OCI-LY7 (cell line): ENCODE measurements around the gene ERI3. TPM values are rescaled to one million over a fixed set of nuclear protein-coding genes. Genes with fewer than 3 reads are reported as not detected.

ENCODE experiments used
- BruUV-seq: library from RNA; stranded (reverse); fragments of 400-500 nt; replicated peaks from 2 replicates; lab custom pipeline; 2021; lab: Mats Ljungman, UMichigan
- CTCF ChIA-PET: fragments of 300-600 bp; sonication (Branson Sonifier 250); formaldehyde crosslinking; loops from one replicate; lab custom pipeline; 2022; ENCODE audit warnings: antibody characterized with exemption; ENCODE audit not compliant: unreplicated experiment; lab: Charles Lee
- POLR2A ChIA-PET: fragments of 300-600 bp; sonication (Branson Sonifier 250); formaldehyde crosslinking; loops from one replicate; lab custom pipeline; 2022; ENCODE audit warnings: antibody characterized with exemption; lab: Charles Lee
- DNase-seq: peaks from one replicate; pipeline ENCODE4 v3.0.0-alpha.2; 2015; ENCODE audit warnings: low spot score
- H2AFZ ChIP-seq: fragments of 200-600 bp; sonication (generic), shearing (Covaris generic); 2 replicates; pipeline ENCODE4 v1.6.1; 2014; ENCODE audit warnings: mild to moderate bottlenecking, antibody characterized with exemption, low read length, moderate library complexity
- H3K27ac ChIP-seq: fragments of 200-600 bp; sonication (generic); 2 replicates; pipeline ENCODE4 v1.5.1; 2014; ENCODE audit warnings: mixed run types, low read depth, mild to moderate bottlenecking, moderate library complexity, low read length, inconsistent platforms; ENCODE audit not compliant: poor library complexity, severe bottlenecking
- H3K36me3 ChIP-seq: fragments of 200-600 bp; sonication (generic); 2 replicates; pipeline ENCODE4 v1.6.1; 2014; ENCODE audit warnings: mild to moderate bottlenecking, antibody characterized with exemption, low read length, moderate library complexity, mixed read lengths; ENCODE audit not compliant: insufficient read depth
- H3K4me1 ChIP-seq: fragments of 200-600 bp; sonication (generic); 2 replicates; pipeline ENCODE4 v1.5.1; 2014; ENCODE audit warnings: mild to moderate bottlenecking, low read length; ENCODE audit not compliant: insufficient read depth, poor library complexity, severe bottlenecking
- H3K4me2 ChIP-seq: fragments of 200-600 bp; sonication (generic); 2 replicates; pipeline ENCODE4 v1.6.1; 2014; ENCODE audit warnings: mild to moderate bottlenecking, low read length
- H3K4me3 ChIP-seq: fragments of 200-600 bp; sonication (generic); 2 replicates; pipeline ENCODE4 v1.5.1; 2014; ENCODE audit warnings: mild to moderate bottlenecking, low read depth, low read length; ENCODE audit not compliant: poor library complexity, severe bottlenecking
- H3K79me2 ChIP-seq: fragments of 200-600 bp; sonication (generic); 2 replicates; pipeline ENCODE4 v1.6.1; 2016; ENCODE audit warnings: low read depth, mild to moderate bottlenecking, low read length, moderate library complexity, mixed read lengths; ENCODE audit not compliant: insufficient read depth
- H3K9me2 ChIP-seq: fragments of 200-600 bp; sonication (generic); 2 replicates; pipeline ENCODE4 v1.6.1; 2016; ENCODE audit warnings: mild to moderate bottlenecking, low read length, mixed read lengths; ENCODE audit not compliant: insufficient read depth
- H3K9me3 ChIP-seq: fragments of 200-600 bp; sonication (generic); 2 replicates; pipeline ENCODE4 v1.6.1; 2014; ENCODE audit warnings: mild to moderate bottlenecking, mixed run types, low read length, mixed read lengths
- H4K20me1 ChIP-seq: fragments of 200-600 bp; sonication (generic); 2 replicates; pipeline ENCODE4 v1.6.1; 2014; ENCODE audit warnings: mild to moderate bottlenecking, antibody characterized with exemption, low read length, moderate library complexity, mixed read lengths; ENCODE audit not compliant: insufficient read depth
- EZH2phosphoT487 ChIP-seq: fragments of 200-600 bp; sonication (generic); IDR thresholded peaks from 2 replicates; pipeline ENCODE4 v1.6.1; 2018; ENCODE audit warnings: low read depth, borderline replicate concordance, mild to moderate bottlenecking, mixed run types, antibody characterized with exemption, low read length, moderate library complexity, mixed read lengths
- intact Hi-C: fragments of 100-400 bp; cut with micrococcal nuclease; formaldehyde crosslinking; loops from one replicate; pipeline ENCODE4 v1.10.0; 2022; ENCODE audit not compliant: unreplicated experiment
- total RNA-seq, 2 experiments: library from RNA; depleted of rRNA in 1 of 2; stranded (reverse); fragments of >200 nt in 1 of 2; shearing (Covaris generic) in 1 of 2; gene quantifications; 2 replicates each; pipeline ENCODE4 v1.2.3, GENCODE V29; 2014 to 2022
- TF ChIP-seq, protein P1 (sequence below): fragments of 200-600 bp; sonication (generic); conservative IDR thresholded peaks from 2 replicates; pipeline ENCODE4 v1.5.1; 2014; ENCODE audit warnings: mild to moderate bottlenecking, antibody characterized with exemption, low read length, moderate library complexity, mixed read lengths

Gene ERI3
- total RNA-seq, 2 experiments from 2014 or later = 46.5 to 47.4 TPM

DNA sequence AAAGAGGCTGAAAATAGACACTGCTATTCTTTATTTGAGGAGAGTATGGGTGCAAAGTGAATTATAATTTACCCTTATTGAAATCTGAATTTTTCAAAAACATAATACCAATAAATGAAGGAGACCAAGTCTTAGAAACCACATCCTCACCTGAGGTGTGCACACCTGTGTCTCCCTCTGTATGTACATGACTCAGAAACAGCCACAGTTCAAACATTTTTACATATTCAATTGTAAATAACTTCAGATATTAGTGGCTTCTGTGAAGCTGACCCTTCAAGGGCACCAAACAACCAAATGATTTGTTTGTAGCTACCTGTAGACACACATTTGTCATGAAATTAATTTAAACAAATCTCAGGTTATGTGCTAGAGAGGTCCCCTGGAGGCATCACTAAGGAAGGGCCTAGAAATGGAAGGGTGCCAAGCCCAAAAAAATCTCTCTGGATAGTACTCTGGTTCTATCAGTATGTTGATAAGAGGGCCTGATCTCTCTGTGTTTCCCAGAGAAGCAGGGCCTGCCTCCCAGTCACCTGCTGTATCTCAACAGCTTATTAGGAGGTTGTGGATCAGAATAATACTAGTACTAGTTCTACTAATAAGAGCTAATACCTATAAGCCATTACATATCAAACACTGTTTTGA lies 28.1 kb downstream of the ERI3 start:
- Histone ChIP-seq H3K27ac (no peak overlapping the region), H3K9me3 (no peaks in the 10 kb centered on the region), H3K36me3 (peaks cover 2% of the 10 kb centered on the region; the same call in 1 of the 2 replicates), H3K9me2 (no peaks in the 10 kb centered on the region), H4K20me1 (no peaks in the 10 kb centered on the region), H3K4me2 (no peak overlapping the region), H3K79me2 (no peaks in the 10 kb centered on the region), H3K4me1 (no peaks in the 10 kb centered on the region), H2AFZ (no peak overlapping the region), H3K4me3 (no peak overlapping the region)
- TF ChIP-seq, protein P1, sequence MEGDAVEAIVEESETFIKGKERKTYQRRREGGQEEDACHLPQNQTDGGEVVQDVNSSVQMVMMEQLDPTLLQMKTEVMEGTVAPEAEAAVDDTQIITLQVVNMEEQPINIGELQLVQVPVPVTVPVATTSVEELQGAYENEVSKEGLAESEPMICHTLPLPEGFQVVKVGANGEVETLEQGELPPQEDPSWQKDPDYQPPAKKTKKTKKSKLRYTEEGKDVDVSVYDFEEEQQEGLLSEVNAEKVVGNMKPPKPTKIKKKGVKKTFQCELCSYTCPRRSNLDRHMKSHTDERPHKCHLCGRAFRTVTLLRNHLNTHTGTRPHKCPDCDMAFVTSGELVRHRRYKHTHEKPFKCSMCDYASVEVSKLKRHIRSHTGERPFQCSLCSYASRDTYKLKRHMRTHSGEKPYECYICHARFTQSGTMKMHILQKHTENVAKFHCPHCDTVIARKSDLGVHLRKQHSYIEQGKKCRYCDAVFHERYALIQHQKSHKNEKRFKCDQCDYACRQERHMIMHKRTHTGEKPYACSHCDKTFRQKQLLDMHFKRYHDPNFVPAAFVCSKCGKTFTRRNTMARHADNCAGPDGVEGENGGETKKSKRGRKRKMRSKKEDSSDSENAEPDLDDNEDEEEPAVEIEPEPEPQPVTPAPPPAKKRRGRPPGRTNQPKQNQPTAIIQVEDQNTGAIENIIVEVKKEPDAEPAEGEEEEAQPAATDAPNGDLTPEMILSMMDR = no peak
- TF ChIP-seq EZH2phosphoT487 = no peak
- no peak for DNase-seq
- CTCF ChIA-PET = no interaction called here
- POLR2A ChIA-PET = no interaction called here
- BruUV-seq = no TSS peak
- intact Hi-C loops = no loop called here

DNA sequence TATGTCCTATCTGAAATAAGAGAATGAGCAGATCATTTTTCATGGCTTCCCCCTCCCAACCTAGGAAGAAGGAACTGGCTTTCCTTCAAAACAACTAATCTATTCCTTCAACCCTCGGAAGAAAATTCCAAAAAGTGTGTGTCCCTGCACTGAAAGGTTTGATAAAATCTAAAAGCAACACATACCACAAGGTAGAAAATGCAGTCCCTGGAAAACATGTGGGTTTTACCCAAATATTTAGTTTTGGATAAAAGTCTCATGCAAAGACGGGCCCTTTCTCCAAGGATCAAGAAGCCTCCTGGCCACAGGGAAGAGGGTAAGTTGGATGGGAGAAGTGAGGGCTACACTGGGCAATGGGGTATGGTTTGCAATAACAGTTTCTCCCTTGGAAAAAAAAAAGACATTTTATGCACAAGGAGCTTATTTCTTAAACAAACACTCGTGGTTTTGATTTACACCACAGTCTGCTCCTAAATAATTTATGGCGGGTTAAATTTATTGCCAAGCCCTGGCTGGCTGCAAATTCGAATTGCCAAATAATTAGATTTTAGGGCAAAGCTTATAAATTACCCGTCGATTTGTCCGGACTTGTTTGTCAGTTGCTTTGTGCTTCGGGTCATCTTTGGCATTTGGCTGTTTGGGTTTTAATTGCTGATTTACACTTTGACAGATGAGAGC lies 28.9 kb downstream of the ERI3 start:
- H3K4me2 ChIP-seq = no peak overlapping the region
- intact Hi-C loops = no loop called here
- H3K4me3 ChIP-seq = no peak overlapping the region
- H2AFZ ChIP-seq = no peak overlapping the region
- no peaks in the 10 kb centered on the region for H3K79me2 ChIP-seq
- H3K4me1 ChIP-seq = no peaks in the 10 kb centered on the region
- no peaks in the 10 kb centered on the region for H3K9me3 ChIP-seq
- no peaks in the 10 kb centered on the region for H4K20me1 ChIP-seq
- ChIA-PET POLR2A (no interaction called here), CTCF (no interaction called here)
- no peak overlapping the region for H3K27ac ChIP-seq
- peaks cover 2% of the 10 kb centered on the region; the same call in 1 of the 2 replicates for H3K36me3 ChIP-seq
- TF ChIP-seq EZH2phosphoT487 = no peak
- TF ChIP-seq, protein P1 = no peak
- H3K9me2 ChIP-seq = no peaks in the 10 kb centered on the region
- BruUV-seq = no TSS peak
- DNase-seq = no peak

GRCh38 chr1:44323947-44324346 lies 31.1 kb downstream of the ERI3 start:
- intact Hi-C loops = no loop called here
- H3K9me2 ChIP-seq = no peaks in the 10 kb centered on the region
- ChIA-PET POLR2A (no interaction called here), CTCF (no interaction called here)
- BruUV-seq = no TSS peak
- peaks cover 12% of the 10 kb centered on the region for H3K36me3 ChIP-seq
- no peaks in the 10 kb centered on the region for H4K20me1 ChIP-seq
- no peak overlapping the region for H3K4me2 ChIP-seq
- no peak overlapping the region for H3K27ac ChIP-seq
- DNase-seq = no peak
- no peaks in the 10 kb centered on the region for H3K4me1 ChIP-seq
- no peaks in the 10 kb centered on the region for H3K9me3 ChIP-seq
- no peak overlapping the region for H3K4me3 ChIP-seq
- H2AFZ ChIP-seq = no peak overlapping the region
- TF ChIP-seq, protein P1 = no peak
- no peak for TF ChIP-seq EZH2phosphoT487
- H3K79me2 ChIP-seq = no peaks in the 10 kb centered on the region
